Stimulated activated CD4-positive, alpha-beta T cell treated with anti-CD3 and anti-CD28 coated beads, TNF-alpha, amount 100 ng/mL, for 1 hour (primary cell): ENCODE results near the gene FSCN2.

Source experiments
- DNase-seq, 3 donors: peaks; one replicate each; pipeline ENCODE4 v3.0.0-alpha.2; 2020; ENCODE audit warnings: low read depth in 3 of 3, low spot score in 1 of 3

The FSCN2 gene

GRCh38 chr17:81552244-81553017, 24.3 kb downstream of the FSCN2 start, which contains the start of gene FAAP100:
Gene FAAP100 (minus strand): TSS chr17:81552353. CDS start chr17:81552330, 23 bp downstream.
- DNase-seq = peak; percentile 51 to 75 (median 54)

- DNase-seq = peak; percentile 36 to 56 (median 43)
These were observed 24.9 kb downstream of the FSCN2 start for GRCh38 chr17:81553018-81553615.

GRCh38 chr17:81553616-81554181, 25.5 kb downstream of the FSCN2 start:
- DNase-seq = no peak

DNA sequence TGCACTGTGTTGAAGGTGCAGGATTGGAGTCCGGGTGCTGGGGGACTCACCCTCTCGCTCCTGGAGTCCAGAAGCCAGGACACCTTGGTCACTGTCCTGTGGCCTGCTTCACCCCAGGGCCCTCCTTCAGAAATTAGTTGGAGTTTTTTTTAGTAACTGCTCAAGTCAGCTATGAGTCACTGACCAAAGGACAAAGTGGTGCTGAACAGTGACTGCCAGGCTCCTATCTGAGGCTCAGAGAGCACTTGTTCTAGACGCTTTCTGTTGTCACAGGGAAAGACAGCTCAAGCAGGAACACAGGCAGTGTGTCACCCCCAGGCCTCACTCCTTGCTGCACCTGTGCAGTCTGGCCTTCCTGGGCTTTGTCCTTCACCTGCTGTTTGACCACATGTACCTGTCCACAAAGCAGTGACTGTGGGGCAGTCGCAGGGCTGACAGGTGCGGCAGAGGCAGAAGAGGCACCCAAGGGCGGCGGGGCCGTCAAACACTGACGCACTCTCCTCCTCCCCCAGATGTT, 28.1 kb downstream of the FSCN2 start:
- DNase-seq = no peak

GRCh38 chr17:81556863-81557262, 28.7 kb downstream of the FSCN2 start:
- DNase-seq = no peak

DNA sequence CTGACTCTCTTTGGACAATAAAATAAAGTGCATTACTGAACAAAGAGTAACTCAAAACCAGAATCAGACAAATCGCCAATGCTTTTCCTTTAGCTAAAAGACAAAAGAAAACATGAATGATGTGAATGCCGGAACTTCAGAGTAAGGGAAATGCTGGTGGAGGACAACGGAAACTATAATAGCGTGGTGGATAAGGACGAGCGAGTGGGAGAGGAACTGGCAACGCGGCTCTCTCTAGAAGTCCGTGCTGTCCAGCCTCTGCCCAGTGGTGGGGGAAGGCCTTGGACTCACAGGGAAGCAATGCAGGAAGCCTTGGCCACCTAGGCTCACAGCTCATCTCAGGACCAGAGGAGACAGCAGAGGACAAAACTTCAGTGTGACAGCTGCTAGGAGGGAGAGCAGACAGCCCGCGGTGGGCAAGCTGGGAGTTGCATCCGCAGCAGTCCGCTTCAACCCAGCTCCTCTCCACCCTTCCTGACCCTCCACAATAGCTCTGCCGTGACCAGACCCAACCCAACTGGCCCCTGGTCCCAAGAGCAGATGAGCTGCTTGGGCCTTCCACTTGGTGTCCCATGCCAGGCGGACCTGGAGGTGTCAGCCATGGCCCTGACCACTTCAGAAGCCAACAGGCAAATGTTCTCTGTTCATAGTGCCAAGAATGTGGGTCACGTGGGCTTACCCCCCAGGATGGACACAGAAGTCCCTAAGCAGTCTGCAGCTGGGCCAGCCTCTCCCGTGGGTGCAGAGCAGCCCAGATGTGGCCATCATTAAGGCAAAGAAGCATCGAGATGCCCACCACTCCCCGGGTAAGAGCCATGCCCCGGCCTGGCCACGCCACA, 29.3 kb downstream of the FSCN2 start:
- no peak for DNase-seq

GRCh38 chr17:81558115-81558468, 29.9 kb downstream of the FSCN2 start:
- DNase-seq = no peak

DNA sequence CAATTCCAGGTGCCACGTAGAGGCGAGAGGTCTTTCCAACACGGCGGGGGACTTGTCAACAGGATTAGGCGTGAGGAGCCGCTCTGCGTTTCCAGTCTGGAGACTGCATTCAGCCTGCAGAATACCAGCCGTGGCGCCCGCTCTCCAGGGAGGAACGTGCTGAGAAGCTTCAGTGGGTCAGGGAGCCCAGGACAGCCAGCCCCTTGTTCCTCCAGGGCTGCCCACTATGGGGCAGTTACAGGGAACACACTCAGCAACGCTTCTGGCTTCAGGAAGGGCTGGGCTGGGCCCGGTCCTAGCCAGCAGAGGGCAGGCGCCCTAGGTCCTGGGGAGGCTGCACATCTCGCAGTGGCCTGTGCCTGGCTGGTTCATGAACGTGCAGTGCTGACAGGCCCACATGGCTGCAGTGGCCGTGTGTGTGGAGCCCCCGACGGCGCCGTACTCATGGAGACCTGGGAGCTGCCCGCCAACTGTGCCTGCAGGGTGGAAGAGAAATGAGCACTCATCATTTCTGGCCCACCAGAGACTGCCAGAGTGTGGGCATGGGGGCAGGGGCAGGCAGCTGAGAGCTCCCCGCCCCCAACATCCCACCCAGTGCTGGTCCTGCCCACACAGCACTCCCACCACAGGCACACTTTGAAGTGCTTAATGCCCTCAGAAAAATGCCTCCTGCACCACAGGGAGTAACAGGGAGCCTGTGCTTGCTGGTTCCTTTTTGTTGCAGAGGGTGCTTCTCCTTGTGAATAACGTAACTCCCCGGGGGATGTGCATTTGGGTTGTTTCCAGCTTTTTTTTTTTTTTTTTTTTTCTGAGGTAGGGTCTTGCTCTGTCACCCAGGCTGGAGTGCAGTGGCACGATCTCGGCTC, 31.0 kb downstream of the FSCN2 start:
- no peak for DNase-seq

DNA sequence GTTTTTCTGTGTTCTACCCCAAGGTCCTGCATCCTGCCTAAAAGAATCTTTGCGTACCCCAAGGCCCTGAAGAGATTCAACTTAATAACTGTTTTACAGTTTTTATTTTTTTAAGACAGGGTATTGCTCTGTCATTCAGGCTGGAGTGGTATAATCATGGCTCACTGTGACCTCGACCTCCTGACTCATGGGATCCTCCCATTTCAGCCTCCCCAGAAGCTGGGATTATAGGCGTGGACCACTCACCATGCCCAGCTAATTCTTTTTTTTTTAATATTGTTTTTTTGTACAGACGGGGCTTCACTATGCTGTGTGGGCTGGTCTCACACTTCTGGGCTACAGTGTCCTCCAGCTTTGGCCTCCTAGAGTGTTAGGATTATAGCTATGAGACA, 33.3 kb downstream of the FSCN2 start:
- DNase-seq = no peak

- no peak for DNase-seq
These were observed 35.8 kb downstream of the FSCN2 start for GRCh38 chr17:81563861-81564586.

DNA sequence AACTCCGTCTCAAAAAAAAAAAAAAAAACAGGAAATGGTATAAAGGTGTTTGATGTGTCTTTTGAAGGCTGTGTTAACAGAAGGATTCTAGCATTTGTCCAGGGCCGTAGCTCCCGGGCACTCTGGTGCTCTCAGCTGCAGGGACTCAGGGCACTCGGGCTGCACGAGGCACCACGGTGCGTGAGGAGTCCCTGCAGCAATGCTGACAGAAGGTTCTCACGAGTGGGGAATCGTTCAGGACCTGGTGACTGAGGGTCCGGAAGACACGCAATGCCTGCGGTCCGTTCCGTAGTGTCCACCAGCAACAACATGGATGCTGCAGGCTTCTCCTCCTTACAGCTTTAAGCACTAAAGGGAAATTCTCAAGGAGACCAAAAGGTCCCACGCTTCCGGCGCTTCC, 36.6 kb downstream of the FSCN2 start:
- DNase-seq = no peak

- no peak for DNase-seq
These were observed 37.1 kb downstream of the FSCN2 start for GRCh38 chr17:81565231-81565630.

GRCh38 chr17:81566461-81567126, 38.4 kb downstream of the FSCN2 start:
- DNase-seq = no peak

- no peak for DNase-seq
These were observed 39.0 kb downstream of the FSCN2 start for GRCh38 chr17:81567191-81567590.

DNA sequence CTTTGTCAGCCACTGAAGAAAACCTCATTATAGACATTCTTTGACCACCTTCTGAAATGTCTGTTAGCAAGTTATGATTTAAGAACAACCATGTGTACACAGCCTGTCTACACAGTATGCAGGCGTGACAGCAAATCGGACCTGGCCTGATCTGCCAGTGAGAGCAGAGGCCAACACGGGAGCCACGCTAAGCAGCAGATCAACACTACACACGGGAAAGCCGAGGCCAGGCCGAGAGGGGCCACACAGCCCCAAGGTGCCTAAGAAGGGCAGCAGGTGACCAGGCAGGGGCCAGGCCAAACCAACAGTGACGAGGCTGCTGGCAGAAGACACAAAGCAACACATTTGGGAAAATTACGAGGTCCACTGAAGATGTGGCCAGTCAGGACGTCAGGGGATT, 40.2 kb downstream of the FSCN2 start:
- DNase-seq = no peak

- DNase-seq = no peak
These were observed 41.9 kb downstream of the FSCN2 start for GRCh38 chr17:81569986-81570514.

DNA sequence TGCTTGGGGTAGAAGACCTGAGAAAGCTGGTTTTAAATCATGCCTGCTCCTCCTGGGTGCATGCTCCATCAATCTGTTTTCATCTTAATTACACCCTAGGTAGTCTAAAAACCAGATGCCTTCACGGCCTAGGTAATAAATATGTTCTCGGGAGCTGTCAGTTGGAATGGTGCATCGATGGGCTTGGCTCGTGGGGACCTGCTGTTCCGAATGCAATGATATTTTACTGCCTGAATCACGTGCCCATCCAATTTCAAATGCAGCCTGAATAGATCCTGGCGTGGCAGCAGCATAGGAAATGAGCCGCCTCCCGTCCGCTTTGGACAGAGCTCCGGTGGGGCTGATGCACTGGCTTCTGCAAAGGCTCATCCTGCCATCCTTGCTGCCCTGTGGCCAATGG, 42.8 kb downstream of the FSCN2 start:
- no peak for DNase-seq

- DNase-seq = no peak
These were observed 44.5 kb downstream of the FSCN2 start for GRCh38 chr17:81572563-81573168.
